Stimulated activated CD8-positive, alpha-beta memory T cell treated with anti-CD3 and anti-CD28 coated beads, Interleukin-7, amount 100 ng/mL, for 1 hour (primary cell): ENCODE measurements around the gene MSN.
"Not testable (repeated sequence)": the region's sequence is repeated elsewhere in the genome, so short reads cannot be mapped to it uniquely, and the experiment has no call there.

ENCODE experiments used
- DNase-seq, 2 donors: peaks; one replicate each; pipeline ENCODE4 v3.0.0-alpha.2; 2020; ENCODE audit warnings: low read depth in 2 of 2

MSN gene

GRCh38 chrX:65718538-65718937 lies 51.1 kb downstream of the MSN start:
- DNase-seq, result no peak

GRCh38 chrX:65720381-65720964 lies 53.0 kb downstream of the MSN start:
- no peak for DNase-seq

- DNase-seq, result no peak
Measured at GRCh38 chrX:65723706-65724105, 56.3 kb downstream of the MSN start.

DNA sequence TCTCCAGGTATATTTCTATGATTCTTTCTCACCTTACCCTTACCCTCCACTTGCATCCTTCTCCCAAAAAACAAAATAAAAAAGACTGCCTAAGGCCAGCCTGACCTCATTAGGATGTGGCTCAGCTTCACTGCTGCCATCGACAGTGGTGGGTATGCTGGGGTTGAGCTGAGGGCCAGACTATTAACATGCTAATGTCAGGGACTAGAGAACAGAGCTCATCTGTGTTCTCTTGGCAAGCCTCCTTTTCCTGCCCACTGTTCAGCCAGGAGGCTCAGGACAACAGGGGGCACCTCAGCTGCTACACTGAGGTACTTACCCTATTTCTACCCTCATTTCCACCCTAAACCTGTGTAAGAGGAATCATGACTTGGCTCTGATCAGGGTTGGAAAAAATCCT lies 59.3 kb downstream of the MSN start:
- DNase-seq, result no peak

- DNase-seq, result no peak
Measured at GRCh38 chrX:65731684-65732289, 64.3 kb downstream of the MSN start.

- no peak for DNase-seq
Measured at GRCh38 chrX:65740909-65741308, 73.5 kb downstream of the MSN start.

GRCh38 chrX:65741823-65742222 lies 74.4 kb downstream of the MSN start:
- no peak for DNase-seq

GRCh38 chrX:65744965-65745364 lies 77.5 kb downstream of the MSN start:
- no peak for DNase-seq

- no peak for DNase-seq
Measured at GRCh38 chrX:65745427-65745826, 78.0 kb downstream of the MSN start.

- DNase-seq, result no peak
Measured at GRCh38 chrX:65745992-65746391, 78.5 kb downstream of the MSN start.

DNA sequence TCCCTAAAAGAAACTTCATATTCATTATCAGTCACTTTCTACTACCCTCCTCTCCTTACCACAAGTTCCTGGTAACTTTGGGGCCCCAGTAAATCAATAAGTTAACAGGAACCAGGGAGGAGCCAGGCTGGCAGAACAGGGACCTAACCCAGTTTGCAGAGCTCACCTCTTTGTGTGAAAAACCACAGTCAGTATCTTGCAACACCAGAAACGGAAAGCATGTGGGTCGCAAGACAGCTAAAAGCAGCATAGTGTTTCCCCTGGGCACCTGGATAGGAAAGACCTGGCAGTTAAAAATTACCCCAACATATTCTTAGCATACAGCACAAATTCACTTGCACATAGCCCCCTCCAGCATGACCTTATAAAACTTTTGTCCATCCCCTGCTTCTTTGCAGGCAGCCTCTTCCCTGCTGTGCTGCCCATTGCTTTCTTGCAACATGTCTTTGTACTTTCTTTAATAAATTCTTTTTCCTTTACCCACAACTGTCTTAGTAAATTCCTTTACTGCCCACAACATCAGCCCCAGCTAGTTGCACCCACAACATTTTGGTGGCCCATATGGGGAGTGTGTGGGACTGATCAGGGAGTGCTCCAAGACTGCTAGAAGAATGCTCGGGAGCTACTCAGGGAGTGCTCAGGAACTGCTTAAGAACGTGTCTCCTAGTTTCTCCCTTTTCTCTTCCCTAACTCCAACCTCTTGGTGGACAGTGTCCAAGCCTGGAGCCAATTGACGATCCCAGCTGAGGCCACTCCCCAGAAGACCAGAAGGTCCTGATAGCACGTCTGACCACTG lies 83.4 kb downstream of the MSN start:
- no peak for DNase-seq

GRCh38 chrX:65751519-65751918 lies 84.1 kb downstream of the MSN start:
- DNase-seq, result no peak

GRCh38 chrX:65752294-65752693 lies 84.8 kb downstream of the MSN start:
- no peak for DNase-seq

GRCh38 chrX:65755786-65756185 lies 88.3 kb downstream of the MSN start:
- DNase-seq, result no peak

- DNase-seq, result no peak
Measured at GRCh38 chrX:65757943-65758342, 90.5 kb downstream of the MSN start.

DNA sequence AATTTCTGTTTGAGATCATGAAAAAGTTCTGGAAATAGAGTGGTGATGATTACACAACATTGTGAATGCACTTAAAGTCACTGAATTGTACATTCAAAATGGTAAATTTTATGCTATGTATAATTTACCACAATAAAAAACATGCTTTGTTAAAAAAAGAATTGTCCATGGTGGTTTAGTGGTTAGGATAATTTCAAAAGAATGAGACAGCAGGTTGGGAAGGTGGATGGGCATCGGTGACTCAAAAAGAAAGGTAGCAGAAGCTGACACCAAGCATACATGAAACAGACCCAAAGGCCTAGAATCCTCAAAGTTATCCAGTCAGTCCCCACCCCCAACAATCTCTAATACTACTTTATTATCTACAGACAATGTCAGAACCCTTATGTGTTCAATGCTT lies 91.1 kb downstream of the MSN start:
- DNase-seq, result no peak

GRCh38 chrX:65759525-65759924 lies 92.1 kb downstream of the MSN start:
- not testable (repeated sequence) for DNase-seq

- no peak for DNase-seq
Measured at GRCh38 chrX:65769564-65770292, 102.3 kb downstream of the MSN start.

- DNase-seq, result no peak
Measured at GRCh38 chrX:65772842-65773241, 105.4 kb downstream of the MSN start.

- DNase-seq, result no peak
Measured at GRCh38 chrX:65781845-65782244, 114.4 kb downstream of the MSN start.

DNA sequence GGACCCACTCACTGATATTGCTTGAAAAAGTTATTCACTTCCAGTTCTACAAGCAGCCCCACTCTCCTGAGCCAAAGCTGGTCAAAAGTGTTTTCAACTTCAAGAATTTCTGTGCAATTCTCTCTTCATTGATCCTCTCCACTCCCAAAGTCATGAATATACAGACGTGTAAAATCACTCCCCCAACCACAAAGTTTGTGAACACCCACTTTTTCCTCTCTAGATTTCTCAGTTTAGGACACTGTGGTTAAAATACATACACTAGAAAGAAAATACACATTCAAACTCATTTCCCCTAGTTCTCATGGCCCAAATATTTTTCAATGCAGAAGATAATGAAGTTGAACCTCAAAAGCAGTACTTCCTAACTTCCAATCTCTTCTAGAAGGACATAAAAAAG lies 116.3 kb downstream of the MSN start:
- no peak for DNase-seq
